BE2C (cell line): ENCODE data around the gene TMTC2.

ENCODE experiments used
- DNase-seq: peaks from one replicate; pipeline ENCODE4 v3.0.0-alpha.2; 2020
- H3K27me3 ChIP-seq: fragments of 250-450 bp; sonication (Bioruptor Pico); 2 replicates; pipeline ENCODE4 v1.5.1; 2020; ENCODE audit warnings: mild to moderate bottlenecking
- H3K36me3 ChIP-seq: fragments of 250-450 bp; sonication (Bioruptor Pico); 2 replicates; pipeline ENCODE4 v1.5.1; 2020; ENCODE audit warnings: mild to moderate bottlenecking
- H3K4me1 ChIP-seq: fragments of 250-450 bp; sonication (Bioruptor Pico); 2 replicates; pipeline ENCODE4 v1.5.1; 2020
- H3K4me3 ChIP-seq: 2 replicates; pipeline ENCODE4 v1.5.1; 2011; ENCODE audit warnings: low read depth, low read length
- H3K9me3 ChIP-seq: fragments of 250-450 bp; sonication (Bioruptor Pico); 2 replicates; pipeline ENCODE4 v1.5.1; 2020
- CTCF ChIP-seq: IDR thresholded peaks from 2 replicates; pipeline ENCODE4 v1.5.1; 2012; ENCODE audit warnings: mild to moderate bottlenecking, low read depth, low read length

Gene TMTC2

GRCh38 chr12:83039413-83039812, 352.7 kb downstream of the TMTC2 start:
- Histone ChIP-seq H3K4me1 (no peaks in the 10 kb centered on the region), H3K36me3 (no peaks in the 10 kb centered on the region), H3K9me3 (no peaks in the 10 kb centered on the region), H3K27me3 (no peaks in the 10 kb centered on the region), H3K4me3 (no peak overlapping the region)
- DNase-seq: no peak
- TF ChIP-seq CTCF: no peak

- Histone ChIP-seq H3K36me3 (no peaks in the 10 kb centered on the region), H3K27me3 (no peaks in the 10 kb centered on the region), H3K9me3 (no peaks in the 10 kb centered on the region), H3K4me3 (no peak overlapping the region), H3K4me1 (no peaks in the 10 kb centered on the region)
- DNase-seq: no peak
- no peak for TF ChIP-seq CTCF
Observed at GRCh38 chr12:83040339-83040738, 353.6 kb downstream of the TMTC2 start.

- Histone ChIP-seq H3K36me3 (no peaks in the 10 kb centered on the region), H3K9me3 (no peaks in the 10 kb centered on the region), H3K27me3 (no peaks in the 10 kb centered on the region), H3K4me3 (no peak overlapping the region), H3K4me1 (no peaks in the 10 kb centered on the region)
- no peak for DNase-seq
- TF ChIP-seq CTCF: no peak
Observed at GRCh38 chr12:83040991-83041390, 354.3 kb downstream of the TMTC2 start.

GRCh38 chr12:83042441-83043200, 355.9 kb downstream of the TMTC2 start:
- Histone ChIP-seq H3K27me3 (no peaks in the 10 kb centered on the region), H3K4me1 (no peaks in the 10 kb centered on the region), H3K36me3 (no peaks in the 10 kb centered on the region), H3K4me3 (no peak overlapping the region), H3K9me3 (no peaks in the 10 kb centered on the region)
- TF ChIP-seq CTCF: no peak
- no peak for DNase-seq

GRCh38 chr12:83044736-83045135, 358.0 kb downstream of the TMTC2 start:
- DNase-seq: no peak
- Histone ChIP-seq H3K4me1 (no peaks in the 10 kb centered on the region), H3K9me3 (no peaks in the 10 kb centered on the region), H3K4me3 (no peak overlapping the region), H3K27me3 (no peaks in the 10 kb centered on the region), H3K36me3 (no peaks in the 10 kb centered on the region)
- TF ChIP-seq CTCF: no peak

- no peaks in the 10 kb centered on the region for H3K9me3 ChIP-seq
- DNase-seq: no peak
- H3K36me3 ChIP-seq: no peaks in the 10 kb centered on the region
- H3K27me3 ChIP-seq: no peaks in the 10 kb centered on the region
- H3K4me3 ChIP-seq: no peak overlapping the region
- TF ChIP-seq CTCF: no peak
- no peaks in the 10 kb centered on the region for H3K4me1 ChIP-seq
Observed at GRCh38 chr12:83046019-83046418, 359.3 kb downstream of the TMTC2 start.
